Measurements from ENCODE around the gene MAST2. TPM values are rescaled to one million over a fixed set of nuclear protein-coding genes. Genes with fewer than 3 reads are reported as not detected.

MAST2 gene
- total RNA-seq, 1 experiment from 2014 or later, result 41.9 TPM

- CTCF ChIA-PET, result no interaction called here
- no peak overlapping the region for H3K9ac ChIP-seq (ENCODE audit: low read length)
- H3K27ac ChIP-seq (ENCODE audit: low read depth, low read length), result no peak overlapping the region
- H4K20me1 ChIP-seq (ENCODE audit: insufficient read depth), result no peaks in the 10 kb centered on the region
- H3K9me2 ChIP-seq (ENCODE audit: insufficient read depth), result no peaks in the 10 kb centered on the region
- no peaks in the 10 kb centered on the region; a peak in 1 of 4 replicates for H3K36me3 ChIP-seq (ENCODE audit: control insufficient read depth in 1 of 2, insufficient read depth in 2 of 2, low read length in 2 of 2)
- no peak overlapping the region for H3K4me3 ChIP-seq (replicated peaks in 1 of 2; ENCODE audit: low read depth in 1 of 2, low read length in 2 of 2)
- no peak overlapping the region for H2AFZ ChIP-seq (ENCODE audit: low read depth, low read length, poor library complexity, severe bottlenecking)
- H3K4me2 ChIP-seq (ENCODE audit: low read length), result no peak overlapping the region
- ATAC-seq (no peak), DNase-seq (ENCODE audit: low read depth, low spot score) (no peak)
- H3K9me3 ChIP-seq (ENCODE audit: control insufficient read depth in 1 of 2, insufficient read depth in 1 of 2, low read depth in 1 of 2, low read length in 2 of 2), result no peaks in the 10 kb centered on the region
- BruUV-seq (replicated peaks), result no TSS peak
- intact Hi-C loops (cut with micrococcal nuclease), result no loop called here
- H3K4me1 ChIP-seq (ENCODE audit: control insufficient read depth in 1 of 2, insufficient read depth in 2 of 2, low read length in 2 of 2), result peaks cover 0 to 2% of the 10 kb centered on the region in 2 experiments; a peak in 3 of 4 replicates
- RAD21 ChIA-PET (ENCODE audit: low non-redundant PET in 1 of 2, low total read pairs in 2 of 2, uncharacterized antibody in 2 of 2, unreplicated experiment in 2 of 2), result no interaction called here
- POLR2A ChIA-PET, result no interaction called here
- peaks cover 75% of the 10 kb centered on the region for H3K79me2 ChIP-seq (ENCODE audit: insufficient read depth, low read length)
- H3K27me3 ChIP-seq (ENCODE audit: insufficient read depth, low read length), result no peaks in the 10 kb centered on the region
- TF ChIP-seq, protein P1, sequence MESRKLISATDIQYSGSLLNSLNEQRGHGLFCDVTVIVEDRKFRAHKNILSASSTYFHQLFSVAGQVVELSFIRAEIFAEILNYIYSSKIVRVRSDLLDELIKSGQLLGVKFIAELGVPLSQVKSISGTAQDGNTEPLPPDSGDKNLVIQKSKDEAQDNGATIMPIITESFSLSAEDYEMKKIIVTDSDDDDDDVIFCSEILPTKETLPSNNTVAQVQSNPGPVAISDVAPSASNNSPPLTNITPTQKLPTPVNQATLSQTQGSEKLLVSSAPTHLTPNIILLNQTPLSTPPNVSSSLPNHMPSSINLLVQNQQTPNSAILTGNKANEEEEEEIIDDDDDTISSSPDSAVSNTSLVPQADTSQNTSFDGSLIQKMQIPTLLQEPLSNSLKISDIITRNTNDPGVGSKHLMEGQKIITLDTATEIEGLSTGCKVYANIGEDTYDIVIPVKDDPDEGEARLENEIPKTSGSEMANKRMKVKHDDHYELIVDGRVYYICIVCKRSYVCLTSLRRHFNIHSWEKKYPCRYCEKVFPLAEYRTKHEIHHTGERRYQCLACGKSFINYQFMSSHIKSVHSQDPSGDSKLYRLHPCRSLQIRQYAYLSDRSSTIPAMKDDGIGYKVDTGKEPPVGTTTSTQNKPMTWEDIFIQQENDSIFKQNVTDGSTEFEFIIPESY (IDR thresholded peaks at IDR 0.05; ENCODE audit: extremely low read depth, insufficient replicate concordance, low read length), result no peak
- TF ChIP-seq EZH2phosphoT487 (IDR thresholded peaks at IDR 0.05; ENCODE audit: borderline replicate concordance) (no peak), ATF3 (IDR thresholded peaks at IDR 0.05) (no peak), EGR1 (IDR thresholded peaks at IDR 0.05; ENCODE audit: low read depth) (no peak), SIN3A (IDR thresholded peaks at IDR 0.05; ENCODE audit: low read depth) (no peak), CEBPB (IDR thresholded peaks at IDR 0.05; ENCODE audit: low read depth) (no peak)
Observed at GRCh38 chr1:45809761-45810160, 6.3 kb downstream of the MAST2 start.

DNA sequence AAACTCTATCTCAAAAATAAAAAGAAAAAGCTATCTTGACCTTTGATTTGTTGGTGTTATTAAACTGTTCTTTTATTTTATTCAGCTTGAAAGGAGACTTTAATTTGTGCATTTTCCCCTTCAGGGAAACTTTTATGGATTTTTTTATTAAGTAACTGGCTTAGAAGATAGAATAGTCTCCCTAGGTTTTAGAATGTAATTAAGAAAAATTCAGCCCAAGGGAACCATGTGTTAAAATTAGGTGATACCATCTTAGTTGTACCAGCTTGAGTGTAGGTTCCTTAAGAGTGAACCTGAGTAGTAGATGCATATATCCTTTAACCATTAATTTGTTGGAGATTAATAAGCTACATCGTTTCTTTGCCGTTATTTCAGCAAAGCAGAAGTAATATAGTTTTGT lies 11.4 kb downstream of the MAST2 start:
- Histone ChIP-seq H3K9ac (ENCODE audit: low read length) (no peak overlapping the region), H3K4me3 (replicated peaks in 1 of 2; ENCODE audit: low read depth in 1 of 2, low read length in 2 of 2) (no peak overlapping the region), H3K27ac (ENCODE audit: low read depth, low read length) (no peak overlapping the region), H3K4me2 (ENCODE audit: low read length) (no peak overlapping the region), H4K20me1 (ENCODE audit: insufficient read depth) (no peaks in the 10 kb centered on the region), H3K4me1 (ENCODE audit: control insufficient read depth in 1 of 2, insufficient read depth in 2 of 2, low read length in 2 of 2) (no peaks in the 10 kb centered on the region), H2AFZ (ENCODE audit: low read depth, low read length, poor library complexity, severe bottlenecking) (no peak overlapping the region), H3K27me3 (ENCODE audit: insufficient read depth, low read length) (no peaks in the 10 kb centered on the region), H3K79me2 (ENCODE audit: insufficient read depth, low read length) (peaks cover 74% of the 10 kb centered on the region), H3K36me3 (ENCODE audit: control insufficient read depth in 1 of 2, insufficient read depth in 2 of 2, low read length in 2 of 2) (no peaks in the 10 kb centered on the region), H3K9me3 (ENCODE audit: control insufficient read depth in 1 of 2, insufficient read depth in 1 of 2, low read depth in 1 of 2, low read length in 2 of 2) (no peaks in the 10 kb centered on the region), H3K9me2 (ENCODE audit: insufficient read depth) (no peaks in the 10 kb centered on the region)
- CTCF ChIA-PET, result no interaction called here
- no TSS peak for BruUV-seq (replicated peaks)
- no peak for ATAC-seq
- TF ChIP-seq POLR2A (IDR thresholded peaks at IDR 0.05; ENCODE audit: borderline replicate concordance, extremely low read depth, insufficient read depth, insufficient read length), result no peak
- TF ChIP-seq, protein P2, sequence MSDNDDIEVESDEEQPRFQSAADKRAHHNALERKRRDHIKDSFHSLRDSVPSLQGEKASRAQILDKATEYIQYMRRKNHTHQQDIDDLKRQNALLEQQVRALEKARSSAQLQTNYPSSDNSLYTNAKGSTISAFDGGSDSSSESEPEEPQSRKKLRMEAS (IDR thresholded peaks at IDR 0.05), result no peak
- DNase-seq (ENCODE audit: low read depth, low spot score), result no peak
- intact Hi-C loops (cut with micrococcal nuclease), result no loop called here
- RAD21 ChIA-PET (ENCODE audit: low non-redundant PET in 1 of 2, low total read pairs in 2 of 2, uncharacterized antibody in 2 of 2, unreplicated experiment in 2 of 2), result no interaction called here
- POLR2A ChIA-PET, result no interaction called here
